IMR-90 (cell line): Measurements from ENCODE around the gene ABHD3. TPM values are rescaled to one million over a fixed set of nuclear protein-coding genes. Genes with fewer than 3 reads are reported as not detected.

Experiments used
- ATAC-seq: fragments of 200-7000 bp; cut with Tn5 transposase; 2 replicates; pipeline ENCODE4 v1.9.1; 2020; ENCODE audit warnings: low read depth, mild to moderate bottlenecking, moderate library complexity
- BruUV-seq: library from RNA; stranded (reverse); fragments of 400-500 nt; replicated peaks from 2 replicates; lab custom pipeline; 2021; lab: Mats Ljungman, UMichigan
- CTCF ChIA-PET: fragments of 300-600 bp; formaldehyde crosslinking; extraction: SDS; loops from one replicate; lab custom pipeline; 2021; ENCODE audit warnings: antibody characterized with exemption; lab: Yijun Ruan, JAX
- POLR2A ChIA-PET: fragments of 300-600 bp; sonication (Branson Sonifier 250); formaldehyde crosslinking; loops from one replicate; lab custom pipeline; 2022; ENCODE audit warnings: antibody characterized with exemption; ENCODE audit not compliant: unreplicated experiment; lab: Charles Lee
- DNase-seq: peaks from one replicate; pipeline ENCODE4 v3.0.0; 2013
- H2AFZ ChIP-seq: replicated peaks from 2 replicates; pipeline ENCODE3; 2013; ENCODE audit warnings: low read length, mild to moderate bottlenecking; ENCODE audit not compliant: poor library complexity
- H2AK5ac ChIP-seq: 2 replicates; pipeline ENCODE4 v1.6.1; 2013; ENCODE audit warnings: low read depth, low read length, inconsistent platforms
- H2AK9ac ChIP-seq: replicated peaks from 2 replicates; pipeline ENCODE3; 2013; ENCODE audit warnings: mild to moderate bottlenecking, low read depth, low read length, moderate library complexity; ENCODE audit not compliant: poor library complexity
- H2BK120ac ChIP-seq: 2 replicates; pipeline ENCODE4 v1.6.1; 2013; ENCODE audit warnings: low read depth, low read length, inconsistent platforms
- H2BK15ac ChIP-seq: 3 replicates; pipeline ENCODE4 v1.6.1; 2013; ENCODE audit warnings: low read depth, low read length, inconsistent platforms
- H2BK20ac ChIP-seq: 2 replicates; pipeline ENCODE4 v1.6.1; 2013; ENCODE audit warnings: low read depth, mild to moderate bottlenecking, inconsistent platforms, low read length, moderate library complexity
- H2BK5ac ChIP-seq: 2 replicates; pipeline ENCODE4 v1.6.1; 2013; ENCODE audit warnings: mild to moderate bottlenecking, low read depth, low read length, inconsistent platforms; ENCODE audit not compliant: poor library complexity, severe bottlenecking
- H3K14ac ChIP-seq: replicated peaks from 2 replicates; pipeline ENCODE4 v1.6.1; 2013; ENCODE audit warnings: low read depth, low read length, inconsistent platforms
- H3K18ac ChIP-seq: 2 replicates; pipeline ENCODE4 v1.6.1; 2013; ENCODE audit warnings: low read depth, low read length, control low read depth
- H3K23ac ChIP-seq: 2 replicates; pipeline ENCODE4 v1.6.1; 2013; ENCODE audit warnings: low read depth, low read length, inconsistent platforms
- H3K27ac ChIP-seq: 2 replicates; pipeline ENCODE4 v1.5.1; 2013; ENCODE audit warnings: mild to moderate bottlenecking, control low read depth, low read length; ENCODE audit not compliant: insufficient read depth
- H3K27me3 ChIP-seq: 2 replicates; pipeline ENCODE4 v1.6.1; 2013; ENCODE audit warnings: low read length; ENCODE audit not compliant: control insufficient read depth, insufficient read depth
- H3K36me3 ChIP-seq: 2 replicates; pipeline ENCODE4 v1.6.1; 2013; ENCODE audit warnings: low read length, mixed read lengths; ENCODE audit not compliant: control insufficient read depth, insufficient read depth
- H3K4ac ChIP-seq: 2 replicates; pipeline ENCODE4 v1.6.1; 2013; ENCODE audit warnings: low read depth, low read length, inconsistent platforms
- H3K4me1 ChIP-seq: 2 replicates; pipeline ENCODE4 v1.6.1; 2013; ENCODE audit warnings: low read length, mixed read lengths; ENCODE audit not compliant: control insufficient read depth, insufficient read depth
- H3K4me2 ChIP-seq: 2 replicates; pipeline ENCODE4 v1.6.1; 2013; ENCODE audit warnings: low read depth, mild to moderate bottlenecking, control low read depth, low read length, moderate library complexity
- H3K4me3 ChIP-seq: 2 replicates; pipeline ENCODE4 v1.5.1; 2013; ENCODE audit warnings: low read depth, mild to moderate bottlenecking, control low read depth, low read length, moderate library complexity; ENCODE audit not compliant: insufficient read depth
- H3K56ac ChIP-seq: 2 replicates; pipeline ENCODE4 v1.6.1; 2013; ENCODE audit warnings: low read length, inconsistent platforms; ENCODE audit not compliant: insufficient read depth; ENCODE audit errors: extremely low read depth
- H3K79me1 ChIP-seq, 2 experiments: 2 replicates each; pipeline ENCODE4 v1.6.1; 2013; ENCODE audit warnings: low read length in 2 of 2, inconsistent platforms in 1 of 2, low read depth in 1 of 2
- H3K9ac ChIP-seq: 2 replicates; pipeline ENCODE4 v1.6.1; 2013; ENCODE audit warnings: low read depth, low read length, control low read depth
- H3K9me1 ChIP-seq: 2 replicates; pipeline ENCODE4 v1.6.1; 2013; ENCODE audit warnings: low read length, inconsistent platforms; ENCODE audit not compliant: insufficient read depth
- H3K9me3 ChIP-seq: 2 replicates; pipeline ENCODE4 v1.6.1; 2013; ENCODE audit warnings: low read length; ENCODE audit not compliant: control insufficient read depth, insufficient read depth
- H4K20me1 ChIP-seq: 2 replicates; pipeline ENCODE4 v1.6.1; 2013; ENCODE audit warnings: low read length, inconsistent platforms; ENCODE audit not compliant: insufficient read depth
- H4K5ac ChIP-seq: 2 replicates; pipeline ENCODE4 v1.6.1; 2013; ENCODE audit warnings: mild to moderate bottlenecking, low read depth, low read length, control low read depth
- H4K8ac ChIP-seq, 2 experiments: 2 replicates each; pipeline ENCODE4 v1.6.1; 2013; ENCODE audit warnings: low read depth in 2 of 2, low read length in 2 of 2, control low read depth in 1 of 2, inconsistent platforms in 1 of 2
- H4K91ac ChIP-seq: 2 replicates; pipeline ENCODE4 v1.6.1; 2013; ENCODE audit warnings: low read depth, low read length, inconsistent platforms; ENCODE audit not compliant: insufficient read depth
- BHLHE40 ChIP-seq: fragments of 150-350 bp; IDR thresholded peaks from 2 replicates; pipeline ENCODE4 v1.6.1; 2016; ENCODE audit warnings: mild to moderate bottlenecking, low read depth, low read length
- CEBPB ChIP-seq: IDR thresholded peaks from 2 replicates; pipeline ENCODE4 v1.6.1; 2012; ENCODE audit warnings: low read depth, low read length, improper control_type of control experiment
- CHD1 ChIP-seq: IDR thresholded peaks from 2 replicates; pipeline ENCODE4 v1.6.1; 2012; ENCODE audit warnings: low read depth, low read length, improper control_type of control experiment
- CTCF ChIP-seq: conservative IDR thresholded peaks from 2 replicates; pipeline ENCODE4 v1.5.1; 2012; ENCODE audit warnings: mild to moderate bottlenecking, low read depth, low read length, improper control_type of control experiment
- ELK1 ChIP-seq: fragments of 150-350 bp; IDR thresholded peaks from 2 replicates; pipeline ENCODE4 v1.6.1; 2016; ENCODE audit warnings: low read depth, mild to moderate bottlenecking, low read length, moderate library complexity, borderline replicate concordance
- FOS ChIP-seq: fragments of 150-350 bp; IDR thresholded peaks from 2 replicates; pipeline ENCODE4 v1.6.1; 2016; ENCODE audit warnings: low read depth, low read length
- MAFK ChIP-seq: IDR thresholded peaks from 2 replicates; pipeline ENCODE4 v1.6.1; 2012; ENCODE audit warnings: low read depth, low read length, improper control_type of control experiment
- MAZ ChIP-seq: IDR thresholded peaks from 2 replicates; pipeline ENCODE4 v1.6.1; 2012; ENCODE audit warnings: low read depth, mild to moderate bottlenecking, low read length, improper control_type of control experiment, moderate library complexity, borderline replicate concordance
- MXI1 ChIP-seq: IDR thresholded peaks from 2 replicates; pipeline ENCODE4 v1.6.1; 2012; ENCODE audit warnings: low read depth, mild to moderate bottlenecking, low read length, moderate library complexity, borderline replicate concordance
- NFE2L2 ChIP-seq: fragments of 150-350 bp; IDR thresholded peaks from 2 replicates; pipeline ENCODE4 v1.6.1; 2016; ENCODE audit warnings: low read depth, mild to moderate bottlenecking, low read length
- POLR2A ChIP-seq: IDR thresholded peaks from 2 replicates; pipeline ENCODE4 v1.6.1; 2012; ENCODE audit warnings: mild to moderate bottlenecking, low read depth, low read length
- RAD21 ChIP-seq: IDR thresholded peaks from 2 replicates; pipeline ENCODE4 v1.6.1; 2012; ENCODE audit warnings: low read length, improper control_type of control experiment
- RCOR1 ChIP-seq: IDR thresholded peaks from 2 replicates; pipeline ENCODE4 v1.6.1; 2012; ENCODE audit warnings: mild to moderate bottlenecking, low read length, improper control_type of control experiment; ENCODE audit not compliant: insufficient replicate concordance
- RFX5 ChIP-seq: IDR thresholded peaks from 2 replicates; pipeline ENCODE4 v1.8.0; 2012; ENCODE audit warnings: low read depth, mild to moderate bottlenecking, low read length, moderate library complexity
- SMC3 ChIP-seq: fragments of 150-350 bp; IDR thresholded peaks from 2 replicates; pipeline ENCODE4 v1.6.1; 2016; ENCODE audit warnings: low read depth, mild to moderate bottlenecking, antibody characterized with exemption, low read length, moderate library complexity
- USF2 ChIP-seq: fragments of 150-350 bp; IDR thresholded peaks from 2 replicates; pipeline ENCODE4 v1.6.1; 2017; ENCODE audit warnings: mild to moderate bottlenecking, antibody characterized with exemption, low read length, low read depth
- WGBS, 2 experiments: methylation state at CpG; one replicate each; pipeline versions ENCODE4 v1.1.5 to v1.1.7; 2013; ENCODE audit warnings: missing lambda C conversion rate in 2 of 2; ENCODE audit not compliant: insufficient read length in 1 of 2; ENCODE audit errors: extremely low coverage in 2 of 2; 5-methylcytosine and 5-hydroxymethylcytosine counted together
- dilution Hi-C: fragments of 300-500 bp; cut with HindIII; formaldehyde crosslinking; loops from one replicate; pipeline ENCODE4 v1.14.3; 2018; ENCODE audit warnings: low sequenced_read_pairs; ENCODE audit not compliant: unreplicated experiment
- in situ Hi-C: fragments of 300-500 bp; cut with MboI; formaldehyde crosslinking; loops from 3 replicates; pipeline ENCODE4 v1.14.3; 2019; ENCODE audit warnings: low sequenced_read_pairs, inconsistent platforms, mixed read lengths
- intact Hi-C: fragments of 100-400 bp; cut with micrococcal nuclease; formaldehyde crosslinking; loops from 2 replicates; pipeline ENCODE4 v1.10.0; 2022
- polyA plus RNA-seq, 3 experiments: library from polyadenylated mRNA; depleted of rRNA; stranded (reverse); fragments of >200 nt; gene quantifications; 2 replicates each; pipeline ENCODE4 v1.2.3, GENCODE V29; 2012; ENCODE audit warnings: low replicate concordance in 1 of 3
- total RNA-seq: library from RNA; depleted of rRNA; stranded (reverse); fragments of >200 nt; gene quantifications from 2 replicates; pipeline ENCODE4 v1.2.3, GENCODE V29; 2012

ABHD3 gene
- total and polyA plus RNA-seq, 2 of the 4 experiments (the other 2 are of a cell fraction), result 4.5 to 5.5 TPM

- Histone ChIP-seq H4K91ac (no peak overlapping the region), H3K56ac (0 out of 2 replicates have a peak overlapping the region, but pooled peaks have one; percentile 22), H3K14ac (no peak overlapping the region), H3K4me3 (peak overlapping the region; percentile 78; the same call in 1 of the 2 replicates), H3K9me1 (no peaks in the 10 kb centered on the region), H2BK15ac (no peak overlapping the region), H3K79me1 (peaks cover 16 to 48% of the 10 kb centered on the region in 2 experiments), H2BK20ac (no peak overlapping the region), H2AK9ac (no peak overlapping the region), H2AFZ (no peak overlapping the region), H3K36me3 (no peaks in the 10 kb centered on the region; the same call in 1 of the 2 replicates), H2BK5ac (no peak overlapping the region), H3K23ac (peak overlapping the region; percentile 64; the same call in 1 of the 2 replicates), H2AK5ac (no peak overlapping the region), H3K27me3 (no peaks in the 10 kb centered on the region), H3K9me3 (no peaks in the 10 kb centered on the region), H4K5ac (no peak overlapping the region), H2BK120ac (no peak overlapping the region), H3K4me2 (peak overlapping the region; percentile 85), H3K18ac (no peak overlapping the region), H3K9ac (no peak overlapping the region), H4K20me1 (peaks cover 25% of the 10 kb centered on the region; the same call in 1 of the 2 replicates), H3K27ac (no peak overlapping the region), H4K8ac (no peak overlapping the region), H3K4ac (no peak overlapping the region), H3K4me1 (no peaks in the 10 kb centered on the region; the same call in 1 of the 2 replicates)
- ChIA-PET CTCF (interaction anchor here (1.2 to 1.4 kb wide), 2 partner anchors 9 to 36 kb away, joined by 3 to 4 read pairs; no protein-coding TSS in a partner anchor), POLR2A (no interaction called here)
- dilution Hi-C loops, result no loop called here
- intact Hi-C loops, result loop anchor here (10.0 kb wide), 2 partner anchors 112 to 128 kb away; partner anchors contain the start of gene SNRPD1
- in situ Hi-C loops, result no loop called here
- no TSS peak for BruUV-seq
- DNase-seq, result peak; percentile 30
- no CpG with 5 or more reads among the region's 5 CpGs for WGBS, 2 experiments
- TF ChIP-seq CHD1, result no peak
- TF ChIP-seq FOS, result no peak
- TF ChIP-seq NFE2L2, result no peak
- TF ChIP-seq CTCF, result no peak
- TF ChIP-seq MAZ, result no peak
- no peak for TF ChIP-seq RFX5
- no peak for TF ChIP-seq ELK1
- TF ChIP-seq RAD21, result no peak
- TF ChIP-seq SMC3, result no peak
- no peak for TF ChIP-seq CEBPB
- no peak for TF ChIP-seq RCOR1
- no peak for TF ChIP-seq POLR2A
- TF ChIP-seq MAFK, result no peak
- no peak for TF ChIP-seq MXI1
- no peak for TF ChIP-seq BHLHE40
- TF ChIP-seq USF2, result no peak
- no peak for ATAC-seq
Observed at GRCh38 chr18:21742315-21742687, 37.7 kb upstream of the ABHD3 start.
